Right ventricle myocardium superior (tissue), 1 donor: ENCODE measurements around the gene TNFSF9. TPM values are rescaled to one million over a fixed set of nuclear protein-coding genes. Genes with fewer than 3 reads are reported as not detected.

Experiments
- total RNA-seq: library from RNA; stranded (reverse); fragmentation: NEBNext Ultra II Directional; extraction: Animal tissue kit (Norgen Biotek cat#: 25700); gene quantifications from one replicate; pipeline ENCODE4 v1.2.1, GENCODE V29; 2021
- donor health status: DM: no; HTN: yes; CAD: no; lungs with severe emphysema.

The TNFSF9 gene
- total RNA-seq, 1 donor from 2014 or later: 0.51 TPM

Other genes with a start within 250 kb of the TNFSF9 start
- gene ACER1, start 197.4 kb upstream of the TNFSF9 start, total RNA-seq: not detected
- gene CLPP, start 169.5 kb upstream of the TNFSF9 start, total RNA-seq: 79.7 TPM
- gene ALKBH7, start 158.2 kb upstream of the TNFSF9 start, total RNA-seq: 134 TPM
- 0.75 TPM for gene PSPN, start 155.1 kb upstream of the TNFSF9 start, total RNA-seq
- 30.5 TPM for gene GTF2F1, start 137.9 kb upstream of the TNFSF9 start, total RNA-seq
- gene KHSRP, start 106.2 kb upstream of the TNFSF9 start, total RNA-seq: 80.8 TPM
- gene SLC25A41, start 97.3 kb upstream of the TNFSF9 start, total RNA-seq: not detected
- gene SLC25A23, start 71.2 kb upstream of the TNFSF9 start, total RNA-seq: 87.0 TPM
- not detected for gene CRB3, start 66.8 kb upstream of the TNFSF9 start, total RNA-seq
- gene DENND1C, start 49.2 kb upstream of the TNFSF9 start, total RNA-seq: 0.35 TPM
- 10.8 TPM for gene TUBB4A, start 28.7 kb upstream of the TNFSF9 start, total RNA-seq
- gene CD70, start 60.1 kb downstream of the TNFSF9 start, total RNA-seq: not detected
- 0.40 TPM for gene TNFSF14, start 139.1 kb downstream of the TNFSF9 start, total RNA-seq
- 308 TPM for gene C3, start 189.6 kb downstream of the TNFSF9 start, total RNA-seq
- 22.2 TPM for gene GPR108, start 206.6 kb downstream of the TNFSF9 start, total RNA-seq
- 133 TPM for gene TRIP10, start 208.7 kb downstream of the TNFSF9 start, total RNA-seq
- not detected for gene SH2D3A, start 236.4 kb downstream of the TNFSF9 start, total RNA-seq
- gene VAV1, start 241.7 kb downstream of the TNFSF9 start, total RNA-seq: 2.8 TPM